DOHH2 (cell line): Measurements from ENCODE around the gene OCLN.

Source experiments
- H3F3A ChIP-seq: fragments of 200-600 bp; sonication (generic), shearing (Covaris generic); 2 replicates; pipeline ENCODE4 v1.6.0; 2016; ENCODE audit warnings: antibody characterized with exemption, mild to moderate bottlenecking; ENCODE audit not compliant: control insufficient read depth, insufficient read depth
- H3K27ac ChIP-seq: fragments of 200-600 bp; sonication (generic); 2 replicates; pipeline ENCODE4 v1.5.1; 2014; ENCODE audit warnings: low read depth, mild to moderate bottlenecking, low read length, moderate library complexity
- H3K27me3 ChIP-seq: fragments of 200-600 bp; sonication (generic); 2 replicates; pipeline ENCODE4 v1.6.1; 2014; ENCODE audit warnings: mild to moderate bottlenecking, low read length, mixed read lengths; ENCODE audit not compliant: control insufficient read depth
- H3K36me3 ChIP-seq: fragments of 200-600 bp; sonication (generic); 2 replicates; pipeline ENCODE4 v1.6.1; 2014; ENCODE audit warnings: mild to moderate bottlenecking, low read length, moderate library complexity, mixed read lengths; ENCODE audit not compliant: control insufficient read depth
- H3K4me1 ChIP-seq: fragments of 200-600 bp; sonication (generic); 2 replicates; pipeline ENCODE4 v1.6.1; 2014; ENCODE audit warnings: mild to moderate bottlenecking, low read length, mixed read lengths; ENCODE audit not compliant: control insufficient read depth
- H3K4me2 ChIP-seq: fragments of 200-600 bp; sonication (generic); 2 replicates; pipeline ENCODE4 v1.6.0; 2014; ENCODE audit warnings: mild to moderate bottlenecking, low read length, moderate library complexity
- H3K4me3 ChIP-seq: fragments of 200-600 bp; sonication (generic); 2 replicates; pipeline ENCODE4 v1.5.1; 2014; ENCODE audit warnings: mild to moderate bottlenecking, low read length, mixed read lengths
- H3K79me2 ChIP-seq: fragments of 200-600 bp; sonication (generic); 2 replicates; pipeline ENCODE4 v1.6.1; 2014; ENCODE audit warnings: mild to moderate bottlenecking, low read length, mixed read lengths; ENCODE audit not compliant: control insufficient read depth
- H3K9me2 ChIP-seq: fragments of 200-600 bp; sonication (generic); replicated peaks from 2 replicates; pipeline ENCODE4 v1.6.1; 2014; ENCODE audit warnings: mild to moderate bottlenecking, low read length, mixed read lengths; ENCODE audit not compliant: control insufficient read depth
- H3K9me3 ChIP-seq: fragments of 200-600 bp; sonication (generic); 2 replicates; pipeline ENCODE4 v1.6.1; 2014; ENCODE audit warnings: antibody characterized with exemption, low read length, mixed read lengths; ENCODE audit not compliant: control insufficient read depth, insufficient read depth
- H4K20me1 ChIP-seq: fragments of 200-600 bp; sonication (generic); 2 replicates; pipeline ENCODE4 v1.6.0; 2014; ENCODE audit warnings: low read depth, mild to moderate bottlenecking, antibody characterized with exemption, low read length, moderate library complexity; ENCODE audit not compliant: control insufficient read depth, insufficient read depth
- CTCF ChIP-seq: fragments of 200-600 bp; sonication (generic); IDR thresholded peaks from one replicate; pipeline ENCODE4 v1.5.1; 2014; ENCODE audit warnings: antibody characterized with exemption, mild to moderate bottlenecking, low read depth, low read length; ENCODE audit not compliant: poor library complexity, severe bottlenecking
- EZH2phosphoT487 ChIP-seq: fragments of 200-600 bp; sonication (generic); IDR thresholded peaks from 2 replicates; pipeline ENCODE4 v1.6.1; 2017; ENCODE audit warnings: borderline replicate concordance, mild to moderate bottlenecking, antibody characterized with exemption, low read length, moderate library complexity, mixed read lengths

The OCLN gene

GRCh38 chr5:69516769-69517168 is 24.2 kb downstream of the OCLN start:
- Histone ChIP-seq H3K27me3 (no peaks in the 10 kb centered on the region), H3K9me3 (no peaks in the 10 kb centered on the region), H3K4me2 (no peak overlapping the region), H3K4me3 (no peak overlapping the region), H3K79me2 (no peaks in the 10 kb centered on the region), H3K36me3 (no peaks in the 10 kb centered on the region), H4K20me1 (no peaks in the 10 kb centered on the region), H3F3A (no peaks in the 10 kb centered on the region), H3K4me1 (no peaks in the 10 kb centered on the region), H3K9me2 (no peaks in the 10 kb centered on the region), H3K27ac (no peak overlapping the region)
- no peak for TF ChIP-seq EZH2phosphoT487
- no peak for TF ChIP-seq CTCF

GRCh38 chr5:69517763-69518212 is 25.2 kb downstream of the OCLN start:
- Histone ChIP-seq H3K27ac (no peak overlapping the region), H3K27me3 (no peaks in the 10 kb centered on the region), H3K9me2 (no peaks in the 10 kb centered on the region), H3K4me1 (no peaks in the 10 kb centered on the region), H3F3A (no peaks in the 10 kb centered on the region), H3K9me3 (no peaks in the 10 kb centered on the region), H3K36me3 (no peaks in the 10 kb centered on the region), H3K4me3 (no peak overlapping the region), H3K79me2 (no peaks in the 10 kb centered on the region), H4K20me1 (no peaks in the 10 kb centered on the region), H3K4me2 (no peak overlapping the region)
- TF ChIP-seq EZH2phosphoT487: no peak
- no peak for TF ChIP-seq CTCF

GRCh38 chr5:69519285-69519684 is 26.7 kb downstream of the OCLN start:
- Histone ChIP-seq H3K4me1 (no peaks in the 10 kb centered on the region), H4K20me1 (no peaks in the 10 kb centered on the region), H3K4me2 (no peak overlapping the region)

More at GRCh38 chr5:69519285-69519684, 26.7 kb downstream of the OCLN start:
- H3K79me2 ChIP-seq: no peaks in the 10 kb centered on the region
- no peaks in the 10 kb centered on the region for H3K36me3 ChIP-seq
- no peak for TF ChIP-seq EZH2phosphoT487
- TF ChIP-seq CTCF: no peak
- no peak overlapping the region for H3K4me3 ChIP-seq
- H3K27ac ChIP-seq: no peak overlapping the region
- no peaks in the 10 kb centered on the region for H3F3A ChIP-seq
- H3K9me3 ChIP-seq: no peaks in the 10 kb centered on the region
- H3K27me3 ChIP-seq: no peaks in the 10 kb centered on the region
- no peaks in the 10 kb centered on the region for H3K9me2 ChIP-seq
